GM12878 (cell line): Measurements from ENCODE around the gene TMEM217. TPM values are rescaled to one million over a fixed set of nuclear protein-coding genes. Genes with fewer than 3 reads are reported as not detected.
A peak's percentile ranks its signal among the peaks of the same experiment; 100 is the strongest.

Experiments used
- CBX5 ChIP-seq: sonication (generic); IDR thresholded peaks from 2 replicates; pipeline ENCODE4 v1.6.1; 2016; ENCODE audit warnings: low read depth, moderate library complexity, mild to moderate bottlenecking, inconsistent platforms
- CHD2 ChIP-seq: IDR thresholded peaks from 2 replicates; pipeline ENCODE4 v1.6.1; 2011; ENCODE audit warnings: low read depth, low read length, improper control_type of control experiment, borderline replicate concordance
- EZH2 ChIP-seq: IDR thresholded peaks from 2 replicates; pipeline ENCODE4 v1.6.1; 2012; ENCODE audit warnings: low read depth, mild to moderate bottlenecking, control low read depth, inconsistent platforms, low read length, borderline replicate concordance; ENCODE audit not compliant: control insufficient read depth
- MXI1 ChIP-seq: fragments of 150-350 bp; IDR thresholded peaks from 2 replicates; pipeline ENCODE4 v1.6.1; 2011; ENCODE audit warnings: low read depth, mild to moderate bottlenecking, inconsistent platforms, low read length, improper control_type of control experiment
- PAX8 ChIP-seq: fragments of 450-650 bp; IDR thresholded peaks from 2 replicates; pipeline ENCODE4 v1.6.1; 2017; ENCODE audit warnings: mild to moderate bottlenecking, moderate library complexity
- POLR2AphosphoS5 ChIP-seq: IDR thresholded peaks from 2 replicates; pipeline ENCODE4 v1.6.1; 2011; ENCODE audit warnings: mild to moderate bottlenecking, low read length, inconsistent platforms
- SMARCA5 ChIP-seq: fragments of 450-650 bp; IDR thresholded peaks from 2 replicates; pipeline ENCODE4 v1.6.1; 2017; ENCODE audit warnings: mild to moderate bottlenecking
- SP1 ChIP-seq: IDR thresholded peaks from one replicate; pipeline ENCODE4 v1.6.1; 2011; ENCODE audit warnings: low read depth, low read length
- SPI1 ChIP-seq: IDR thresholded peaks from 2 replicates; pipeline ENCODE4 v1.6.1; 2011; ENCODE audit warnings: low read depth, mild to moderate bottlenecking, low read length, moderate library complexity, borderline replicate concordance; ENCODE audit not compliant: insufficient read depth
- STAT1 ChIP-seq: fragments of 450-650 bp; conservative IDR thresholded peaks from 2 replicates; pipeline ENCODE4 v1.6.1; 2014; ENCODE audit warnings: antibody characterized with exemption, mild to moderate bottlenecking
- ZNF24 ChIP-seq: fragments of 450-650 bp; IDR thresholded peaks from 2 replicates; pipeline ENCODE4 v1.6.1; 2017; ENCODE audit warnings: antibody characterized with exemption, mild to moderate bottlenecking
- ZNF274 ChIP-seq: IDR thresholded peaks from one replicate; pipeline ENCODE4 v1.8.0; 2011; ENCODE audit not compliant: insufficient read length, insufficient read depth
- polyA plus RNA-seq, 11 experiments: library from polyadenylated mRNA; depleted of rRNA in 4 of 11; unstranded in 6 of 11; stranded (reverse) in 5 of 11; fragments of >200 nt; fragmentation: Nextera tagmentation in 4 of 11; fragmentation: Illumina TruSeq in 1 of 11; extraction: Ambion mirVana in 4 of 11; extraction: Trizol in 1 of 11; gene quantifications; 1 replicate in 1 of 11; 2 replicates in 10 of 11; pipeline versions ENCODE4 v1.2.1 to v1.2.3, GENCODE V29; 2011 to 2016; ENCODE audit warnings: inconsistent platforms in 2 of 11, missing spikeins in 2 of 11, low read depth in 1 of 11
- total RNA-seq, 4 experiments: library from RNA; depleted of rRNA in 3 of 4; stranded (reverse); fragments of >200 nt in 3 of 4; fragmentation: Illumina TruSeq in 1 of 4; extraction: Trizol in 1 of 4; gene quantifications; 2 replicates each; pipeline versions ENCODE4 v1.2.1 to v1.2.3, GENCODE V29; 2013 to 2021
- TF ChIP-seq, protein P1 (sequence below): IDR thresholded peaks from 2 replicates; pipeline ENCODE4 v1.6.1; 2011; ENCODE audit warnings: low read depth, low read length, improper control_type of control experiment, borderline replicate concordance
- TF ChIP-seq, protein P2 (sequence below): fragments of 450-650 bp; IDR thresholded peaks from 2 replicates; pipeline ENCODE4 v1.6.1; 2017; ENCODE audit warnings: mild to moderate bottlenecking, low read depth, inconsistent platforms; ENCODE audit not compliant: poor library complexity, severe bottlenecking
- TF ChIP-seq, protein P3 (sequence below): fragments of 450-650 bp; formaldehyde crosslinking; IDR thresholded peaks from 2 replicates; pipeline ENCODE4 v1.4.0; 2022; ENCODE audit warnings: mild to moderate bottlenecking, moderate library complexity
- TF ChIP-seq, protein P4 (sequence below): fragments of 450-650 bp; IDR thresholded peaks from 2 replicates; pipeline ENCODE4 v1.6.1; 2017; ENCODE audit warnings: antibody characterized with exemption, mild to moderate bottlenecking, moderate library complexity
- TF ChIP-seq, protein P5 (sequence below): IDR thresholded peaks from 2 replicates; pipeline ENCODE4 v1.6.1; 2012; ENCODE audit warnings: low read depth, low read length, improper control_type of control experiment

Gene TMEM217
- total and polyA plus RNA-seq, 10 of the 15 experiments (the other 5 are each of a cell fraction or from before 2014, with no cell fraction given): 1.3 to 4.5 (median 2.3) TPM

DNA sequence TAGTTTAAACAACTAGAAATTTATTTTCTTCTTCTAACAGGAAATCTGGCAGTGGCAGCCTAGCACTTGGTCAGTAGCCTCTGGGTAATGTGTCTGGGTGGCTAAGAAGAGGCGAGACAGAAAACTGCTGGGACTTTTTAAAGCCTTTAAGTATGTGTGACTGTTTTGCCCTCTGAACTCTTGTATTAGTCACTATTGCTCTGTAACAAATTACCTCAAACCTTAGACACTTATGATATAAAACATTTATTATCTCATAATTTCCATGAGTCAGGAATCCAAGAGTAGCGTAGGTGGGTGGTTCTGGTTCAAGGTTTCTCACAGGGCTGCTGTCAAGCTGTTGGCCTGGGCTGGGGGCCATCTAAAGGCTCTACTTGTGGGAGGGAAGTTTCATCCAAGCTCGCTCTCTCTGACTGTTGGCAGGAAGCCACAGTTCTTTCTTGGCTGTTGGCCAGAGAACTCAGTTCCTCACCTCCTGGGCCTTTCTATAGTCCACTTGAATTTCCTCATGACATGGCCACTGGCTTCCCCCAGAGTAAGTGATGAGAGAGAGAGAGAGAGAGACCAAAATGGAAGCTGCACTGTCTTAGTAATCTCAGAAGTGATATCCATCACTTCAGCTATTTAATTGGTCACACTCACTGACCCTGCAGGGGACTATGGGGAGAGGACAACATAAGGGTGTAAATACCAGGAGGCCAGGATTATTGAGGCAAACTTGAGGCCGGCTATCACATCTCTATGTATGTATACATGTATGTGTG is 17.8 kb downstream of the TMEM217 start (continued):
- TF ChIP-seq EZH2: no peak
- no peak for TF ChIP-seq SMARCA5
- TF ChIP-seq, protein P1, sequence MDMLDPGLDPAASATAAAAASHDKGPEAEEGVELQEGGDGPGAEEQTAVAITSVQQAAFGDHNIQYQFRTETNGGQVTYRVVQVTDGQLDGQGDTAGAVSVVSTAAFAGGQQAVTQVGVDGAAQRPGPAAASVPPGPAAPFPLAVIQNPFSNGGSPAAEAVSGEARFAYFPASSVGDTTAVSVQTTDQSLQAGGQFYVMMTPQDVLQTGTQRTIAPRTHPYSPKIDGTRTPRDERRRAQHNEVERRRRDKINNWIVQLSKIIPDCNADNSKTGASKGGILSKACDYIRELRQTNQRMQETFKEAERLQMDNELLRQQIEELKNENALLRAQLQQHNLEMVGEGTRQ: no peak
- TF ChIP-seq STAT1: no peak
- no peak for TF ChIP-seq MXI1
- TF ChIP-seq, protein P2, sequence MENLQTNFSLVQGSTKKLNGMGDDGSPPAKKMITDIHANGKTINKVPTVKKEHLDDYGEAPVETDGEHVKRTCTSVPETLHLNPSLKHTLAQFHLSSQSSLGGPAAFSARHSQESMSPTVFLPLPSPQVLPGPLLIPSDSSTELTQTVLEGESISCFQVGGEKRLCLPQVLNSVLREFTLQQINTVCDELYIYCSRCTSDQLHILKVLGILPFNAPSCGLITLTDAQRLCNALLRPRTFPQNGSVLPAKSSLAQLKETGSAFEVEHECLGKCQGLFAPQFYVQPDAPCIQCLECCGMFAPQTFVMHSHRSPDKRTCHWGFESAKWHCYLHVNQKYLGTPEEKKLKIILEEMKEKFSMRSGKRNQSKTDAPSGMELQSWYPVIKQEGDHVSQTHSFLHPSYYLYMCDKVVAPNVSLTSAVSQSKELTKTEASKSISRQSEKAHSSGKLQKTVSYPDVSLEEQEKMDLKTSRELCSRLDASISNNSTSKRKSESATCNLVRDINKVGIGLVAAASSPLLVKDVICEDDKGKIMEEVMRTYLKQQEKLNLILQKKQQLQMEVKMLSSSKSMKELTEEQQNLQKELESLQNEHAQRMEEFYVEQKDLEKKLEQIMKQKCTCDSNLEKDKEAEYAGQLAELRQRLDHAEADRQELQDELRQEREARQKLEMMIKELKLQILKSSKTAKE: peak; percentile 53
- TF ChIP-seq ZNF24: no peak
- TF ChIP-seq, protein P3, sequence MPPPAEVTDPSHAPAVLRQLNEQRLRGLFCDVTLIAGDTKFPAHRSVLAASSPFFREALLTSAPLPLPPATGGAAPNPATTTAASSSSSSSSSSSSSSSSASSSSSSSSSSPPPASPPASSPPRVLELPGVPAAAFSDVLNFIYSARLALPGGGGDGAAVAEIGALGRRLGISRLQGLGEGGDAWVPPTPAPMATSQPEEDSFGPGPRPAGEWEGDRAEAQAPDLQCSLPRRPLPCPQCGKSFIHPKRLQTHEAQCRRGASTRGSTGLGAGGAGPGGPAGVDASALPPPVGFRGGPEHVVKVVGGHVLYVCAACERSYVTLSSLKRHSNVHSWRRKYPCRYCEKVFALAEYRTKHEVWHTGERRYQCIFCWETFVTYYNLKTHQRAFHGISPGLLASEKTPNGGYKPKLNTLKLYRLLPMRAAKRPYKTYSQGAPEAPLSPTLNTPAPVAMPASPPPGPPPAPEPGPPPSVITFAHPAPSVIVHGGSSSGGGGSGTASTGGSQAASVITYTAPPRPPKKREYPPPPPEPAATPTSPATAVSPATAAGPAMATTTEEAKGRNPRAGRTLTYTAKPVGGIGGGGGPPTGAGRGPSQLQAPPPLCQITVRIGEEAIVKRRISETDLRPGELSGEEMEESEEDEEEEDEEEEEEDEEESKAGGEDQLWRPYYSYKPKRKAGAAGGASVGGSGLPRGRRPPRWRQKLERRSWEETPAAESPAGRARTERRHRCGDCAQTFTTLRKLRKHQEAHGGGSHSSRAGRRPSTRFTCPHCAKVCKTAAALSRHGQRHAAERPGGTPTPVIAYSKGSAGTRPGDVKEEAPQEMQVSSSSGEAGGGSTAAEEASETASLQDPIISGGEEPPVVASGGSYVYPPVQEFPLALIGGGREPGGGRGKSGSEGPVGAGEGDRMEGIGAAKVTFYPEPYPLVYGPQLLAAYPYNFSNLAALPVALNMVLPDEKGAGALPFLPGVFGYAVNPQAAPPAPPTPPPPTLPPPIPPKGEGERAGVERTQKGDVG: no peak
- TF ChIP-seq SPI1: peak; percentile 59
- no peak for TF ChIP-seq CHD2
- TF ChIP-seq, protein P4, sequence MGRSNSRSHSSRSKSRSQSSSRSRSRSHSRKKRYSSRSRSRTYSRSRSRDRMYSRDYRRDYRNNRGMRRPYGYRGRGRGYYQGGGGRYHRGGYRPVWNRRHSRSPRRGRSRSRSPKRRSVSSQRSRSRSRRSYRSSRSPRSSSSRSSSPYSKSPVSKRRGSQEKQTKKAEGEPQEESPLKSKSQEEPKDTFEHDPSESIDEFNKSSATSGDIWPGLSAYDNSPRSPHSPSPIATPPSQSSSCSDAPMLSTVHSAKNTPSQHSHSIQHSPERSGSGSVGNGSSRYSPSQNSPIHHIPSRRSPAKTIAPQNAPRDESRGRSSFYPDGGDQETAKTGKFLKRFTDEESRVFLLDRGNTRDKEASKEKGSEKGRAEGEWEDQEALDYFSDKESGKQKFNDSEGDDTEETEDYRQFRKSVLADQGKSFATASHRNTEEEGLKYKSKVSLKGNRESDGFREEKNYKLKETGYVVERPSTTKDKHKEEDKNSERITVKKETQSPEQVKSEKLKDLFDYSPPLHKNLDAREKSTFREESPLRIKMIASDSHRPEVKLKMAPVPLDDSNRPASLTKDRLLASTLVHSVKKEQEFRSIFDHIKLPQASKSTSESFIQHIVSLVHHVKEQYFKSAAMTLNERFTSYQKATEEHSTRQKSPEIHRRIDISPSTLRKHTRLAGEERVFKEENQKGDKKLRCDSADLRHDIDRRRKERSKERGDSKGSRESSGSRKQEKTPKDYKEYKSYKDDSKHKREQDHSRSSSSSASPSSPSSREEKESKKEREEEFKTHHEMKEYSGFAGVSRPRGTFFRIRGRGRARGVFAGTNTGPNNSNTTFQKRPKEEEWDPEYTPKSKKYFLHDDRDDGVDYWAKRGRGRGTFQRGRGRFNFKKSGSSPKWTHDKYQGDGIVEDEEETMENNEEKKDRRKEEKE: no peak
- no peak for TF ChIP-seq CBX5
- TF ChIP-seq ZNF274: no peak
- TF ChIP-seq POLR2AphosphoS5: no peak
- no peak for TF ChIP-seq SP1
- TF ChIP-seq PAX8: no peak
- TF ChIP-seq, protein P5, sequence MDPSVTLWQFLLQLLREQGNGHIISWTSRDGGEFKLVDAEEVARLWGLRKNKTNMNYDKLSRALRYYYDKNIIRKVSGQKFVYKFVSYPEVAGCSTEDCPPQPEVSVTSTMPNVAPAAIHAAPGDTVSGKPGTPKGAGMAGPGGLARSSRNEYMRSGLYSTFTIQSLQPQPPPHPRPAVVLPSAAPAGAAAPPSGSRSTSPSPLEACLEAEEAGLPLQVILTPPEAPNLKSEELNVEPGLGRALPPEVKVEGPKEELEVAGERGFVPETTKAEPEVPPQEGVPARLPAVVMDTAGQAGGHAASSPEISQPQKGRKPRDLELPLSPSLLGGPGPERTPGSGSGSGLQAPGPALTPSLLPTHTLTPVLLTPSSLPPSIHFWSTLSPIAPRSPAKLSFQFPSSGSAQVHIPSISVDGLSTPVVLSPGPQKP: no peak
